Epithelial cell of proximal tubule (primary cell): Measurements from ENCODE around the gene HIVEP3. TPM values are rescaled to one million over a fixed set of nuclear protein-coding genes. Genes with fewer than 3 reads are reported as not detected.

ENCODE experiments used
- DNase-seq: peaks from one replicate; pipeline ENCODE4 v3.0.0-alpha.2; 2011; ENCODE audit warnings: low read depth
- H3K4me3 ChIP-seq: 2 replicates; pipeline ENCODE4 v1.5.1; 2011; ENCODE audit warnings: low read depth, mild to moderate bottlenecking, low read length
- CTCF ChIP-seq: conservative IDR thresholded peaks from 2 replicates; pipeline ENCODE4 v1.5.1; 2012; ENCODE audit warnings: low read depth, mild to moderate bottlenecking, low read length
- total RNA-seq: library from RNA; depleted of rRNA; stranded (reverse); fragments of >200 nt; gene quantifications from 2 replicates; pipeline ENCODE4 v1.2.3, GENCODE V29; 2015

The HIVEP3 gene
- total RNA-seq, 1 donor from 2014 or later: 3.9 TPM

- no peak for TF ChIP-seq CTCF
- no peak overlapping the region for H3K4me3 ChIP-seq
- DNase-seq: no peak
Measured at GRCh38 chr1:41822866-41823265, 95.9 kb downstream of the HIVEP3 start.

GRCh38 chr1:41819843-41820242, 98.9 kb downstream of the HIVEP3 start:
- TF ChIP-seq CTCF: no peak
- H3K4me3 ChIP-seq: no peak overlapping the region
- DNase-seq: no peak

- no peak overlapping the region for H3K4me3 ChIP-seq
- TF ChIP-seq CTCF: no peak
- DNase-seq: no peak
Measured at GRCh38 chr1:41819069-41819468, 99.7 kb downstream of the HIVEP3 start.

- no peak overlapping the region for H3K4me3 ChIP-seq
- TF ChIP-seq CTCF: no peak
- no peak for DNase-seq
Measured at GRCh38 chr1:41816061-41816460, 102.7 kb downstream of the HIVEP3 start.

GRCh38 chr1:41813755-41814745, 104.7 kb downstream of the HIVEP3 start:
- H3K4me3 ChIP-seq: no peak overlapping the region
- no peak for DNase-seq
- TF ChIP-seq CTCF: no peak

- no peak for TF ChIP-seq CTCF
- no peak for DNase-seq
- no peak overlapping the region for H3K4me3 ChIP-seq
Measured at GRCh38 chr1:41813226-41813625, 105.5 kb downstream of the HIVEP3 start.

GRCh38 chr1:41812453-41812852, 106.3 kb downstream of the HIVEP3 start:
- no peak for TF ChIP-seq CTCF
- DNase-seq: no peak

More at GRCh38 chr1:41812453-41812852, 106.3 kb downstream of the HIVEP3 start:
- no peak overlapping the region for H3K4me3 ChIP-seq
